HepG2 (cell line): ENCODE results near the gene DSTN. TPM values are rescaled to one million over a fixed set of nuclear protein-coding genes. Genes with fewer than 3 reads are reported as not detected.

Experiments used
- DNMT3B ChIP-seq: conservative IDR thresholded peaks from 2 replicates; pipeline ENCODE4 v1.6.1; 2016; ENCODE audit warnings: missing biosample characterization, control low read depth
- EP300 ChIP-seq, 3 experiments: sonication (generic) in 1 of 3; formaldehyde crosslinking in 1 of 3; IDR thresholded peaks; 2 replicates each; pipeline versions ENCODE4 v1.5.1 to v1.6.1; 2011 to 2020; ENCODE audit warnings: low read depth in 2 of 3, low read length in 2 of 3, borderline replicate concordance in 1 of 3, improper control_type of control experiment in 1 of 3, mild to moderate bottlenecking in 1 of 3, missing genetic modification reagents in 1 of 3, moderate library complexity in 1 of 3
- FOXK1 ChIP-seq: sonication (generic); formaldehyde crosslinking; IDR thresholded peaks from 2 replicates; pipeline ENCODE4 v1.4.0; 2020; ENCODE audit warnings: low read depth, missing genetic modification reagents, borderline replicate concordance
- MIXL1 ChIP-seq: IDR thresholded peaks from 2 replicates; pipeline ENCODE4 v1.6.1; 2016
- NR2F1 ChIP-seq, 2 experiments: fragments of 450-650 bp in 1 of 2; formaldehyde crosslinking in 1 of 2; IDR thresholded peaks; 2 replicates each; pipeline versions ENCODE4 v1.5.0 to v1.6.1; 2016 to 2020; ENCODE audit warnings: mild to moderate bottlenecking in 1 of 2, missing compliant biosample characterization in 1 of 2, missing genetic modification reagents in 1 of 2, moderate library complexity in 1 of 2
- RFX5 ChIP-seq: IDR thresholded peaks from 2 replicates; pipeline ENCODE4 v1.6.1; 2011; ENCODE audit warnings: low read depth, low read length, improper control_type of control experiment
- SP1 ChIP-seq, 2 experiments: fragments of 450-650 bp in 1 of 2; sonication (generic) in 1 of 2; formaldehyde crosslinking in 1 of 2; IDR thresholded peaks; 2 replicates each; pipeline versions ENCODE4 v1.4.0 to v1.6.1; 2016 to 2020; ENCODE audit warnings: missing genetic modification reagents in 1 of 2
- ZFP1 ChIP-seq: IDR thresholded peaks from 2 replicates; pipeline ENCODE4 v1.6.1; 2016
- ZNF10 ChIP-seq: sonication (generic); formaldehyde crosslinking; IDR thresholded peaks from 2 replicates; pipeline ENCODE4 v1.4.0; 2020; ENCODE audit warnings: mild to moderate bottlenecking, low read depth, missing genetic modification reagents, borderline replicate concordance
- ZNF138 ChIP-seq: sonication (generic); formaldehyde crosslinking; IDR thresholded peaks from 2 replicates; pipeline ENCODE4 v1.5.0; 2020; ENCODE audit warnings: mild to moderate bottlenecking, low read depth, missing genetic modification reagents
- polyA plus RNA-seq, 8 experiments: library from polyadenylated mRNA; depleted of rRNA in 3 of 8; stranded (reverse) in 7 of 8; unstranded in 1 of 8; fragments of >200 nt; fragmentation: Illumina TruSeq in 4 of 8; extraction: Trizol in 4 of 8; gene quantifications; 2 replicates each; pipeline versions ENCODE4 v1.2.1 to v1.2.3, GENCODE V29; 2011 to 2016; ENCODE audit warnings: low read depth in 4 of 8, missing spikeins in 1 of 8, mixed read lengths in 1 of 8; ENCODE audit not compliant: insufficient read depth in 1 of 8
- total RNA-seq, 5 experiments: library from RNA; depleted of rRNA; stranded (reverse); fragments of >200 nt; fragmentation: Illumina TruSeq; extraction: Trizol; gene quantifications; 2 replicates each; pipeline ENCODE4 v1.2.3, GENCODE V29; 2016; ENCODE audit warnings: low read depth in 1 of 5
- TF ChIP-seq, protein P1 (sequence below): sonication (generic); formaldehyde crosslinking; IDR thresholded peaks from 2 replicates; pipeline ENCODE4 v1.4.0; 2020; ENCODE audit warnings: missing genetic modification reagents, low read depth, mild to moderate bottlenecking, borderline replicate concordance
- TF ChIP-seq, protein P2 (sequence below): sonication (generic); formaldehyde crosslinking; IDR thresholded peaks from 2 replicates; pipeline ENCODE4 v1.5.0; 2020; ENCODE audit warnings: mild to moderate bottlenecking, missing genetic modification reagents, moderate library complexity

Gene DSTN
- total and polyA plus RNA-seq, 2 of the 13 experiments (the other 11 are each of a cell fraction or from before 2014, with no cell fraction given), result 27.6 to 106 TPM

DNA sequence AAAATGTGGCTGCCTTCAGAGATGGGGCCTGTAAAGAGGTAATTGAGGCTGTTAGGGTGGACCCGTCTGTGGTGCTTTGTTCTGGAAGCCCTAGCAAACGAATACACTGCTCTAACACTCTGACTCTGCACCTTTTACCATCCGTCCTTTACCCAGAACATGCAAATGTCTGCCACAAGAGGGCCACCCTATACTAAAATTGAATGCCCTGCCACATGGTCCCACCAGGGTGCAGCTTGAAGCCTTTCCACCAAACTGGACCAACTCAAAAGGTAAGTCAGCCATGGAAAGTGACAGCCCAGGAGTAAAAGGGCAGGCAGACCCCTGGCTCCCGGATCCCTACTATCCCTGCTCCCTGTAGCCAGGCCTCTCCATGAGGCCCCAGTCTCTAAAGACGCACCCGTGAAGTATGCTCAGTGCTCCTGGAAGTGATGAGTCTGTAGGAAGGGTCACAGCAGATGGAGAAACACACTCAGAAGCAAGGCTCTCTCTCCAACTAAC is 32.9 kb upstream of the DSTN start (continued):
- TF ChIP-seq DNMT3B (CRISPR knock-in tag) (peak; percentile 53; the same call in 1 of the 2 replicates), ZFP1 (CRISPR knock-in tag) (0 out of 2 replicates have a peak, but pooled peaks have one; percentile 20), SP1 (IDR thresholded peaks at IDR 0.05) (no peak), SP1 (CRISPR knock-in tag; IDR thresholded peaks at IDR 0.05) (0 out of 2 replicates have a peak, but pooled peaks have one; percentile 9), ZNF10 (CRISPR knock-in tag) (no peak), RFX5 (no peak), ZNF138 (CRISPR knock-in tag) (peak; percentile 43; the same call in 1 of the 2 replicates), FOXK1 (peak; percentile 51; the same call in 1 of the 2 replicates), NR2F1 (CRISPR knock-in tag; IDR thresholded peaks at IDR 0.05) (peak in 1 of 2 experiments; percentile 29; a peak in 1 of 4 replicates), EP300 (IDR thresholded peaks at IDR 0.05; ENCODE audit: low read depth in 2 of 2, low read length in 2 of 2) (peak in 1 of 2 experiments; percentile 29; a peak in 1 of 4 replicates), EP300 (CRISPR knock-in tag; IDR thresholded peaks at IDR 0.05; ENCODE audit: borderline replicate concordance) (peak; percentile 62), MIXL1 (peak; percentile 83)
- TF ChIP-seq, protein P1, sequence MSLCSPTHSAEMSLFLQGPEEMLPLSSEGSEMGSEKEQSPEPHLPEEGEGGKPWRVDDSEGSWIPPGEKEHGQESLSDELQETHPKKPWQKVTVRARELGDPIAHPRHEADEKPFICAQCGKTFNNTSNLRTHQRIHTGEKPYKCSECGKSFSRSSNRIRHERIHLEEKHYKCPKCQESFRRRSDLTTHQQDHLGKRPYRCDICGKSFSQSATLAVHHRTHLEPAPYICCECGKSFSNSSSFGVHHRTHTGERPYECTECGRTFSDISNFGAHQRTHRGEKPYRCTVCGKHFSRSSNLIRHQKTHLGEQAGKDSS, result peak; percentile 55; the same call in 1 of the 2 replicates
- TF ChIP-seq, protein P2, sequence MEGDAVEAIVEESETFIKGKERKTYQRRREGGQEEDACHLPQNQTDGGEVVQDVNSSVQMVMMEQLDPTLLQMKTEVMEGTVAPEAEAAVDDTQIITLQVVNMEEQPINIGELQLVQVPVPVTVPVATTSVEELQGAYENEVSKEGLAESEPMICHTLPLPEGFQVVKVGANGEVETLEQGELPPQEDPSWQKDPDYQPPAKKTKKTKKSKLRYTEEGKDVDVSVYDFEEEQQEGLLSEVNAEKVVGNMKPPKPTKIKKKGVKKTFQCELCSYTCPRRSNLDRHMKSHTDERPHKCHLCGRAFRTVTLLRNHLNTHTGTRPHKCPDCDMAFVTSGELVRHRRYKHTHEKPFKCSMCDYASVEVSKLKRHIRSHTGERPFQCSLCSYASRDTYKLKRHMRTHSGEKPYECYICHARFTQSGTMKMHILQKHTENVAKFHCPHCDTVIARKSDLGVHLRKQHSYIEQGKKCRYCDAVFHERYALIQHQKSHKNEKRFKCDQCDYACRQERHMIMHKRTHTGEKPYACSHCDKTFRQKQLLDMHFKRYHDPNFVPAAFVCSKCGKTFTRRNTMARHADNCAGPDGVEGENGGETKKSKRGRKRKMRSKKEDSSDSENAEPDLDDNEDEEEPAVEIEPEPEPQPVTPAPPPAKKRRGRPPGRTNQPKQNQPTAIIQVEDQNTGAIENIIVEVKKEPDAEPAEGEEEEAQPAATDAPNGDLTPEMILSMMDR (CRISPR knock-in tag), result peak; percentile 99
